Stimulated activated CD4-positive, alpha-beta T cell treated with anti-CD3 and anti-CD28 coated beads, Interleukin-4, amount 100 ng/mL, for 4 hours (primary cell): Measurements from ENCODE around the gene SLC16A4.
"Not testable (repeated sequence)": the region's sequence is repeated elsewhere in the genome, so short reads cannot be mapped to it uniquely, and the experiment has no call there.

Experiments
- DNase-seq, 2 experiments: peaks; one replicate each; pipeline ENCODE4 v3.0.0-alpha.2; 2020

The SLC16A4 gene

GRCh38 chr1:110408488-110408887 is 17.7 kb upstream of the SLC16A4 start:
- DNase-seq = no peak

GRCh38 chr1:110407260-110408210 is 16.7 kb upstream of the SLC16A4 start, which contains the start of gene LAMTOR5:
Gene LAMTOR5, minus strand, starts transcription at chr1:110407694. Its CDS starts 74 bp downstream, at chr1:110407620.
- peak; percentile 86 for DNase-seq

- not testable (repeated sequence) for DNase-seq
Measured at GRCh38 chr1:110406407-110406806, 15.6 kb upstream of the SLC16A4 start.

- no peak for DNase-seq
Measured at GRCh38 chr1:110404401-110404800, 13.6 kb upstream of the SLC16A4 start.

GRCh38 chr1:110403805-110404204 is 13.0 kb upstream of the SLC16A4 start:
- no peak for DNase-seq

GRCh38 chr1:110396259-110396958 is 5.6 kb upstream of the SLC16A4 start:
- DNase-seq = not testable (repeated sequence)

- no peak for DNase-seq
Measured at GRCh38 chr1:110394493-110394820, 3.6 kb upstream of the SLC16A4 start.

GRCh38 chr1:110393691-110394492 is 3.1 kb upstream of the SLC16A4 start:
- no peak for DNase-seq

GRCh38 chr1:110393286-110393685 is 2.5 kb upstream of the SLC16A4 start:
- no peak for DNase-seq

GRCh38 chr1:110390096-110390495 is 730 bp downstream of the SLC16A4 start:
- no peak for DNase-seq

GRCh38 chr1:110387048-110387754 is 3.6 kb downstream of the SLC16A4 start:
- no peak for DNase-seq

- no peak for DNase-seq
Measured at GRCh38 chr1:110385369-110385768, 5.5 kb downstream of the SLC16A4 start.

- no peak for DNase-seq
Measured at GRCh38 chr1:110384581-110385321, 6.1 kb downstream of the SLC16A4 start.

GRCh38 chr1:110383251-110383990 is 7.4 kb downstream of the SLC16A4 start:
- no peak for DNase-seq

- DNase-seq = no peak
Measured at GRCh38 chr1:110380672-110381283, 10.0 kb downstream of the SLC16A4 start.

- DNase-seq = no peak
Measured at GRCh38 chr1:110375490-110375889, 15.3 kb downstream of the SLC16A4 start.

- no peak for DNase-seq
Measured at GRCh38 chr1:110370827-110371226, 20.0 kb downstream of the SLC16A4 start.

GRCh38 chr1:110364221-110364620 is 26.6 kb downstream of the SLC16A4 start:
- no peak for DNase-seq

GRCh38 chr1:110361856-110362255 is 29.0 kb downstream of the SLC16A4 start:
- DNase-seq = no peak

GRCh38 chr1:110360431-110360830 is 30.4 kb downstream of the SLC16A4 start:
- DNase-seq = no peak

GRCh38 chr1:110356379-110356778 is 34.4 kb downstream of the SLC16A4 start:
- DNase-seq = no peak
